GM19468 (cell line): ENCODE measurements around the gene GNAZ.
"Not testable (repeated sequence)": the region's sequence is repeated elsewhere in the genome, so short reads cannot be mapped to it uniquely, and the experiment has no call there.

Experiments used
- ATAC-seq: cut with Tn5 transposase; IDR thresholded peaks from one replicate; pipeline ENCODE4 v1.9.1; 2021; ENCODE audit warnings: mild to moderate bottlenecking, moderate library complexity, moderate number of reproducible peaks; ENCODE audit not compliant: unreplicated experiment; ENCODE audit errors: extremely low read depth

GNAZ gene

GRCh38 chr22:23038902-23039301, 31.4 kb upstream of the GNAZ start:
- no peak for ATAC-seq

- no peak for ATAC-seq
Measured at GRCh38 chr22:23042179-23042578, 28.1 kb upstream of the GNAZ start.

GRCh38 chr22:23044570-23044969, 25.7 kb upstream of the GNAZ start:
- ATAC-seq = no peak

GRCh38 chr22:23045461-23045860, 24.9 kb upstream of the GNAZ start:
- no peak for ATAC-seq

- no peak for ATAC-seq
Measured at GRCh38 chr22:23047265-23047664, 23.1 kb upstream of the GNAZ start.

- no peak for ATAC-seq
Measured at GRCh38 chr22:23047742-23048141, 22.6 kb upstream of the GNAZ start.

- not testable (repeated sequence) for ATAC-seq
Measured at GRCh38 chr22:23050546-23050945, 19.8 kb upstream of the GNAZ start.

- ATAC-seq = no peak
Measured at GRCh38 chr22:23053051-23053707, 17.1 kb upstream of the GNAZ start.

- ATAC-seq = no peak
Measured at GRCh38 chr22:23053912-23054530, 16.3 kb upstream of the GNAZ start.

GRCh38 chr22:23054531-23055257, 15.6 kb upstream of the GNAZ start:
- ATAC-seq = no peak

- ATAC-seq = no peak
Measured at GRCh38 chr22:23055449-23056179, 14.7 kb upstream of the GNAZ start.

- no peak for ATAC-seq
Measured at GRCh38 chr22:23057331-23057730, 13.0 kb upstream of the GNAZ start.

GRCh38 chr22:23058063-23058462, 12.3 kb upstream of the GNAZ start:
- no peak for ATAC-seq

GRCh38 chr22:23058481-23059283, 11.6 kb upstream of the GNAZ start:
- no peak for ATAC-seq

- ATAC-seq = no peak
Measured at GRCh38 chr22:23059284-23059948, 10.9 kb upstream of the GNAZ start.

GRCh38 chr22:23060612-23061400, 9.5 kb upstream of the GNAZ start:
- ATAC-seq = no peak

GRCh38 chr22:23061471-23062280, 8.6 kb upstream of the GNAZ start:
- ATAC-seq = no peak
